ENCODE measurements around the gene DPP7. TPM values are rescaled to one million over a fixed set of nuclear protein-coding genes. Genes with fewer than 3 reads are reported as not detected.
A peak's percentile ranks its signal among the peaks of the same experiment; 100 is the strongest.
"Not testable (repeated sequence)": the region's sequence is repeated elsewhere in the genome, so short reads cannot be mapped to it uniquely, and the experiment has no call there.

The DPP7 gene
- polyA plus RNA-seq, 1 donor, result 196 TPM

GRCh38 chr9:137128862-137129455 lies 14.4 kb upstream of the DPP7 start:
- Histone ChIP-seq H3K9me3 (ENCODE audit: control insufficient read depth, low read depth, low read length) (peaks cover 16% of the 10 kb centered on the region), H3K4me3 (ENCODE audit: low read length) (peak overlapping the region; percentile 66), H3K27me3 (ENCODE audit: control insufficient read depth, insufficient read depth, low read length) (peaks cover 3% of the 10 kb centered on the region), H3K27ac (ENCODE audit: low read length) (peak overlapping the region; percentile 88), H3K4me1 (ENCODE audit: control insufficient read depth, insufficient read depth, low read length) (peaks cover 28% of the 10 kb centered on the region), H3K36me3 (ENCODE audit: control insufficient read depth, insufficient read depth, low read length) (no peaks in the 10 kb centered on the region)
- DNase-seq, result peak; percentile 45 to 76
- WGBS (ENCODE audit: insufficient coverage, low lambda C conversion rate), result 12% methylated on average over 5 of the region's 37 CpGs

DNA sequence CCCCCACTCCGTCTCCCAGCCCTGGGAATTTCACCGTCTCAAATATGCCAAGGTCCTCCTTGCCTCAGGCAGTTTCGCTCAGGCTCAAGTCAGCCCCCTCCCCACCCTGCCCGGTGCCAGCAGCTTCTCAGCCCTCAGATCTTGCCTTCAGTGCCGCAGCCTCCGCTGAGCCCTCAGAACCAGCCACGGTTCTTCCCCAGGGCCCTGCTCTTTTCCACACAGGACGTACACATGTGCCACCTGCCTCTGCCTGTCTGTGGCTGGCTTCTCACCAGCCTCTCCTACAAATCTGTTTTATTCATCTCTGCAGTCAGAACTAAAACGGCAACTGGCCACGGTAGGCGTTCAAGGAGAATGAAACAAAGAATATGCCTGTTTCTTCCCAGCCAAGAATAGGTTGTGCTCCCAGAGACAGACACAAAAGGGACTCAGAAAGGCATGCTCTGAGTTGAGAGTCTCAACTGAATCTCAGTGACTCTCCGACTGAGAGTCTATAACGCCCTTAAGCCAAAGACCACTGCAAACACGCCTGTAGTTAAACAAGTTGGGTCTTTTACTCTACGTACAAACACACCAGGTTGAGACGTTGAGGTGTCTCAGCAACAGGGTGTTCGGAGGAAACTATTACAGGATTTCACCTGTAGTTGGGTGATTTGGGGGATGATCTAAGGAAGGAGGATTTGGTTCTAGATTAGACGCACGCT lies 13.8 kb upstream of the DPP7 start:
- peak overlapping the region; percentile 88 for H3K27ac ChIP-seq (ENCODE audit: low read length)
- H3K4me3 ChIP-seq (ENCODE audit: low read length), result peak overlapping the region; percentile 66
- WGBS (ENCODE audit: insufficient coverage, low lambda C conversion rate), result 18% methylated on average over 2 of the region's 19 CpGs
- DNase-seq, result no peak
- H3K27me3 ChIP-seq (ENCODE audit: control insufficient read depth, insufficient read depth, low read length), result peaks cover 3% of the 10 kb centered on the region
- peaks cover 15% of the 10 kb centered on the region for H3K9me3 ChIP-seq (ENCODE audit: control insufficient read depth, low read depth, low read length)
- H3K4me1 ChIP-seq (ENCODE audit: control insufficient read depth, insufficient read depth, low read length), result peaks cover 28% of the 10 kb centered on the region
- H3K36me3 ChIP-seq (ENCODE audit: control insufficient read depth, insufficient read depth, low read length), result no peaks in the 10 kb centered on the region

GRCh38 chr9:137127301-137128157 lies 13.0 kb upstream of the DPP7 start:
- H3K4me1 ChIP-seq (ENCODE audit: control insufficient read depth, insufficient read depth, low read length), result peaks cover 28% of the 10 kb centered on the region
- WGBS (ENCODE audit: insufficient coverage, low lambda C conversion rate), result no CpG with 5 or more reads among the region's 24 CpGs
- peaks cover 12% of the 10 kb centered on the region for H3K9me3 ChIP-seq (ENCODE audit: control insufficient read depth, low read depth, low read length)
- H3K36me3 ChIP-seq (ENCODE audit: control insufficient read depth, insufficient read depth, low read length), result no peaks in the 10 kb centered on the region
- peak overlapping the region; percentile 88 for H3K27ac ChIP-seq (ENCODE audit: low read length)
- peak; percentile 50 to 85 for DNase-seq
- peaks cover under 1% of the 10 kb centered on the region for H3K27me3 ChIP-seq (ENCODE audit: control insufficient read depth, insufficient read depth, low read length)
- H3K4me3 ChIP-seq (ENCODE audit: low read length), result peak overlapping the region; percentile 66

DNA sequence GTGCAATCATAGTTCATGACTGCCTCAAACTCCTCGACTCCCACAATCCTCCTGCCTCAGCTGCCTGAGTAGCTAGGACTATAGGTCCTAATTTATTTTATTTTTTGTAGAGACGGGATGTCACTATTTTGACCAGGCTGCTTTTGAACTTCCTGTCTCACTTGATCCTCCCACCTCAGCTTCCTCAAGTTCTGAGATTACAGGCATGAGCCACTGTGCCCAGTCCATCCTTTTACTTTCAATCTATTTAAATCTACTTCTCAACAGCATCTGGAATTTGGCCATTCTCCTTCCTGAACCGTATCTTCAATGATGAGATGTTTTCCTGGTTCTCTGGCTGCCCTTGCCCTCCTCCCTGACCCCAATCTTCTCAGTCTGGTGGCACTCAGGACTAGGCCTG lies 12.3 kb upstream of the DPP7 start:
- Histone ChIP-seq H3K9me3 (ENCODE audit: control insufficient read depth, low read depth, low read length) (peaks cover 12% of the 10 kb centered on the region), H3K36me3 (ENCODE audit: control insufficient read depth, insufficient read depth, low read length) (no peaks in the 10 kb centered on the region), H3K4me3 (ENCODE audit: low read length) (peak overlapping the region; percentile 66), H3K4me1 (ENCODE audit: control insufficient read depth, insufficient read depth, low read length) (peaks cover 28% of the 10 kb centered on the region), H3K27ac (ENCODE audit: low read length) (peak overlapping the region; percentile 88), H3K27me3 (ENCODE audit: control insufficient read depth, insufficient read depth, low read length) (no peaks in the 10 kb centered on the region)
- no CpG with 5 or more reads among the region's 3 CpGs for WGBS (ENCODE audit: insufficient coverage, low lambda C conversion rate)
- DNase-seq, result peak in 1 of 2 donors; percentile 39

DNA sequence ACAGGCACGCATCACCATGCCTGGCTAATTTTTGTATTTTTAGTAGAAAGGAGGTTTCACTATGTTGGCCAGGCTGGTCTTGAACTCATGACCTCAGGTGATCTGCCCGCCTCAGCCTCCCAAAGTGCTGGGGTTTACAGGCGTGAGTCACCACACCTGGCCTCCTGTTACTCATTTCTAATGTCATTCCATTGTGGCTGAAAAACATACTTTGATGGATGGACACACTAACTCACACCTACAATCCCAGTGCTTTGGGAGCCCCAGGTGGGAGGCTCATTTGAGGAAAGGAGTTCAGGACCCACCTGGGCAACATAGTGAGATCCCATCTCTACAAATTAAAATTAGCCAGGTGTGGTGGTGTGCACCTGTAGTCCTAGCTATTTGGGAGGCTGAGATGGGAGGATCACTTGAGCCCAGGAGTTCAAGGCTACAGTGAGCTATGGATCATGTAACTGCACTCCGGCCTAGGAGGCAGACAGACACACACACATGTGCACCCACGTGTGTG lies 9.5 kb upstream of the DPP7 start:
- H3K27ac ChIP-seq (ENCODE audit: low read length); DNase-seq; H3K4me3 ChIP-seq (ENCODE audit: low read length); H3K27me3 ChIP-seq (ENCODE audit: control insufficient read depth, insufficient read depth, low read length); H3K36me3 ChIP-seq (ENCODE audit: control insufficient read depth, insufficient read depth, low read length); H3K9me3 ChIP-seq (ENCODE audit: control insufficient read depth, low read depth, low read length): not testable (repeated sequence)
- H3K4me1 ChIP-seq (ENCODE audit: control insufficient read depth, insufficient read depth, low read length), result peaks cover 24% of the 10 kb centered on the region
- WGBS (ENCODE audit: insufficient coverage, low lambda C conversion rate), result no CpG with 5 or more reads among the region's 5 CpGs

DNA sequence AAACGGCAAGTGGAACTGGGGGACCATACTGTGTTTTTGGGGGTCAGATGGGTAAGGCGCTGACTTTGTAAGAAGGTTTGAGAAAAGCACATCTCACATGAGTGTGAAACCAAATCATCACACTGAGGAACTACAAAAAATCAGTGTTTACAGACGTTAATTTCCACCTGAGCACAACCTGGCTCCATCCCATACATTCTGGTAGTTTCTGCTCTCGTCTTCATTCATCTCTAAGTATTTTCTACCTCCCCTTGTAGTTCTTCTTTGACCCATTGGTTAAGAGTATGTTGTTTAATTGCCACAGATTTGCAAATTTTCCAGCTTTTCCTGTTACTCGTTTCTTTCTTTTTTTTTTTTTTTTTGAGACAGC lies 8.9 kb upstream of the DPP7 start:
- H3K27ac ChIP-seq (ENCODE audit: low read length), result no peak overlapping the region
- H3K4me3 ChIP-seq (ENCODE audit: low read length), result no peak overlapping the region
- no peaks in the 10 kb centered on the region for H3K36me3 ChIP-seq (ENCODE audit: control insufficient read depth, insufficient read depth, low read length)
- WGBS (ENCODE audit: insufficient coverage, low lambda C conversion rate), result 93% methylated on average over 2 of the region's 5 CpGs
- H3K9me3 ChIP-seq (ENCODE audit: control insufficient read depth, low read depth, low read length), result no peaks in the 10 kb centered on the region
- H3K4me1 ChIP-seq (ENCODE audit: control insufficient read depth, insufficient read depth, low read length), result peaks cover 20% of the 10 kb centered on the region
- no peaks in the 10 kb centered on the region for H3K27me3 ChIP-seq (ENCODE audit: control insufficient read depth, insufficient read depth, low read length)
- no peak for DNase-seq

DNA sequence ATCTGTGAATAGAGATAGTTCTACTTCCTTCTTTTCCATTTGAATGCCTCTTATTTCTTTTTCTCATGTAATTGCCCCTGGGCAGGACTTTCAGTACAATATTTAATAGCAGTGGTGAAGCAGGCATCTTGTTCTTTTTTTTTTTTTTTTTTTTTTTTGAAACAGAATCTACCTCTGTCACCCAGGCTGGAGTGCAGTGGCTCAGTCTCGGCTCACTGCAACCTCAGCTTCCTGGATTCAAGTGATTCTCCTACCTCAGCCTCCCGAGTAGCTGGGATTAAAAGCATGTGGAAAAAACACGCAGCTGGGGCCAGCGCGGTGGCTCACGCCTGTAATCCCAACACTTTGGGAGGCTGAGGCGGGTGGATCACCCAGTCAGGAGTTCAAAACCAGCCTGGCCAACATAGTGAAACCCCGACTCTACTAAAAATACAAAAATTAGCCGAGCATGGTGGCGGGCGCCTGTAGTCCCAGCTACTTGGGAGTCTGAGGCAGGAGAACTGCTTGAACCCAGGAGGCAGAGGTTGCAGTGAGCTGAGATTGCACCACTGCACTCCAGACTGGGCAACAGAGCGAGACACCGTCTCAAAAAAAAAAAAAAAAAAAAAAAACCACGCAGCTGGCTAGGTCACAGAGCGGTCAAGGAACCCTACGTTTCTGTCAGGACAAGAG lies 8.4 kb upstream of the DPP7 start:
- H3K4me1 ChIP-seq (ENCODE audit: control insufficient read depth, insufficient read depth, low read length), result peaks cover 15% of the 10 kb centered on the region
- H3K9me3 ChIP-seq (ENCODE audit: control insufficient read depth, low read depth, low read length); H3K27ac ChIP-seq (ENCODE audit: low read length); DNase-seq; H3K27me3 ChIP-seq (ENCODE audit: control insufficient read depth, insufficient read depth, low read length); H3K36me3 ChIP-seq (ENCODE audit: control insufficient read depth, insufficient read depth, low read length); H3K4me3 ChIP-seq (ENCODE audit: low read length): not testable (repeated sequence)
- no CpG with 5 or more reads among the region's 16 CpGs for WGBS (ENCODE audit: insufficient coverage, low lambda C conversion rate)

- H3K36me3 ChIP-seq (ENCODE audit: control insufficient read depth, insufficient read depth, low read length); DNase-seq; H3K27ac ChIP-seq (ENCODE audit: low read length); H3K9me3 ChIP-seq (ENCODE audit: control insufficient read depth, low read depth, low read length); H3K4me3 ChIP-seq (ENCODE audit: low read length); H3K27me3 ChIP-seq (ENCODE audit: control insufficient read depth, insufficient read depth, low read length): not testable (repeated sequence)
- 85% methylated on average over 6 of the region's 25 CpGs for WGBS (ENCODE audit: insufficient coverage, low lambda C conversion rate)
- peaks cover 10% of the 10 kb centered on the region for H3K4me1 ChIP-seq (ENCODE audit: control insufficient read depth, insufficient read depth, low read length)
These were observed 7.6 kb upstream of the DPP7 start for GRCh38 chr9:137121927-137122795.

DNA sequence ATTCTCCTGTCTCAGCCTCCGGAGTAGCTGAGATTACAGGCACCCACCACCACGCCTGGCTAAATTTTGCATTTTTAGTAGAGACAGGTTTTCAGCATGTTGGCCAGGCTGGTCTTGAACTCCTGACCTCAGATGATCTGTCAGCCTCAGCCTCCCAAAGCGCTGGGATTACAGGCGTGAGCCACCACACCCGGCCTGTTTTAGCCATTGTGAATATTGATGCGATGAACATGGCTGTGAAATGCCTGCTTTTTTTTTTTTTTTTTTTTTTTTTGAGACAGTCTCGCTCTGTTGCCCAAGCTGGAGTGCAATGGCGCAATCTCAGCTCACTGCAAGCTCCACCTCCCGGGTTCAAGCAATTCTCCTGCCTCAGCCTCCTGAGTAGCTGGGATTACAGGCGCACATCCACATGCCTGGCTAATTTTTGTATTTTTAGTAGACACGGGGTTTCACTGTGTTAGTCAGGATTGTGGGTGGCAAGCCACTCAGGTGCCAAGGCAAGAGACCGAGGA lies 3.6 kb upstream of the DPP7 start:
- not testable (repeated sequence) for H3K4me3 ChIP-seq (ENCODE audit: low read length); DNase-seq; H3K9me3 ChIP-seq (ENCODE audit: control insufficient read depth, low read depth, low read length); H3K27ac ChIP-seq (ENCODE audit: low read length); H3K36me3 ChIP-seq (ENCODE audit: control insufficient read depth, insufficient read depth, low read length)
- H3K4me1 ChIP-seq (ENCODE audit: control insufficient read depth, insufficient read depth, low read length), result peaks cover 20% of the 10 kb centered on the region
- peaks cover 25% of the 10 kb centered on the region for H3K27me3 ChIP-seq (ENCODE audit: control insufficient read depth, insufficient read depth, low read length)
- no CpG with 5 or more reads among the region's 12 CpGs for WGBS (ENCODE audit: insufficient coverage, low lambda C conversion rate)
